Measurements from ENCODE around the gene CNIH3. TPM values are rescaled to one million over a fixed set of nuclear protein-coding genes. Genes with fewer than 3 reads are reported as not detected.

Gene CNIH3
- total RNA-seq, 1 donor from 2014 or later: 1.2 TPM

DNA sequence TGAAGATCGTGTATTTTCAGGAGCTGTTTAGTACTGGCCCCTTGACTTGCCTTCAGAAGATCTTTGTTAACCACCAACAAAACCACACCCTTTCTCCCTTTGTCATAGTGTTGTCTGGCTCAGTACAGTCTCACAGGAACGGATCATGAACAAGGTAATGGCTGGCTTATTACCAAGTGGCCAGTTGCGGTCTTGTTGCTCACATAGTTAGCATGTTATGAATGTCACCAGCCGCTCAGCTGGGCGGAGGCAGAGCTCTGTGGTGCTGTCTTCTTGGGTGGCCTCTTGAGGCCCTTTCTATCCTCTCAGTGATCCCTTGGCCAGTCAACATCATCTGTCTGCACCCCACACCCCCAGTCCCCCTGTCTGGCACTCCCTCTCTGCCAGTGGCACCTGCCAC lies 21.4 kb downstream of the CNIH3 start:
- no peak for DNase-seq (ENCODE audit: missing footprints)
- no peak for ATAC-seq
- intact Hi-C loops (cut with DNase I): no loop called here

DNA sequence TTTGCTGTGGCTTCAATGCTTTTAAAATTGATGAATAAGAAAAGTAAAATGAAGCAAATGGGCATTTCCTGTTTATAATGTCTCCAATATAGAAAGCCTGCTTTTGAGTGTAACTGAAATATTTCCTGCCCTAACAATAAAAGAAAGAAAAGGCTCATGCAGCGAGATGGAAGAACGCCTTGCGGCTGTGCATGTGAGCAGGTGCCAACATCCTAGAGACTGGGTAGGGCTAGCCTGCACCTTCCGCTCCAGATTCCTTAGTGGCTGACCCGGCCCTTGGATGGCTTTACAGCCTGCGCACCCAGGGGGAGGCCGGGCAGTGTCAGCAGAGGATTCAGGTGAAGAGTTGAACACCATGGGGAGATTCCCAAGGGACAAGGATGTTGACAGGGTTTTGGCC lies 21.8 kb downstream of the CNIH3 start:
- intact Hi-C loops (cut with DNase I): no loop called here
- DNase-seq (ENCODE audit: missing footprints) (no peak), ATAC-seq (no peak)

- no peak for ATAC-seq
- no peak for DNase-seq (ENCODE audit: missing footprints)
- intact Hi-C loops (cut with DNase I): no loop called here
Measured at GRCh38 chr1:224639426-224639975, 23.4 kb downstream of the CNIH3 start.

GRCh38 chr1:224640018-224640417 lies 23.9 kb downstream of the CNIH3 start:
- ATAC-seq (no peak), DNase-seq (ENCODE audit: missing footprints) (no peak)
- intact Hi-C loops (cut with DNase I): loop anchor here (5.0 kb wide), 1 partner anchor 212 kb away; no protein-coding TSS in a partner anchor

GRCh38 chr1:224640587-224640986 lies 24.5 kb downstream of the CNIH3 start:
- intact Hi-C loops (cut with DNase I): loop anchor here (5.0 kb wide), 1 partner anchor 212 kb away; no protein-coding TSS in a partner anchor
- DNase-seq (ENCODE audit: missing footprints): no peak
- ATAC-seq: no peak

- intact Hi-C loops (cut with DNase I): loop anchor here (5.0 kb wide), 1 partner anchor 211 kb away; no protein-coding TSS in a partner anchor
- no peak for ATAC-seq
- no peak for DNase-seq (ENCODE audit: missing footprints)
Measured at GRCh38 chr1:224641030-224641429, 24.9 kb downstream of the CNIH3 start.

- intact Hi-C loops (cut with DNase I): loop anchor here (5.0 kb wide), 1 partner anchor 209 kb away; no protein-coding TSS in a partner anchor
- no peak for DNase-seq (ENCODE audit: missing footprints)
- ATAC-seq: no peak
Measured at GRCh38 chr1:224643653-224644052, 27.5 kb downstream of the CNIH3 start.

DNA sequence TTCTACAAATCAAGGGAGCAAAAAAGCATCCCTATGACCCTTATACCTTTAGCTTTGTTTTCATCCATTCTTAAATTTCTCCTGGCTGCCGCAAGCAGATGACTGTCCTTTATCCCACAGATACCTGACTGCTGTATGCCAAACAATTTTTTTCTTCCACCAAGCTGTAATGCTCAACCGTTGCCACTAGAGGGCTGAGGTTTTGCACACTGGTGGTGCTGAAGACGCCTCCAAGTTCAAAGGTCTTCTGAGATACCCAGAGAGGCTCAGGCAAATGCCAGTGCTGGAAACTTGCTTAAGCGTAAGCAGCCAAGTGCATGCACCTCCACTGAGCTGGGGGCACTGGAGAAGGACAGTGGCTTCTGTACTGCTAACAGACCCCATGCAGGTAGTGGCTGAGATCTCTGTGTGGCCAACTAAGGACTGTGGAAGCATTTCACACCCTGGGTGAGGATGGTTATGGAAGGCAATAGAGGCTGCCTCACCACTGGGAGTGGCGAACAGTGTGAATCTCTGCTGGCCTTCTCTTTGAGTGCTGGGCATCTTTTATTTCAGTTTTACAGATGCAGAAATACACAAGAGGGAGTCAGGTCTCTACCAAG lies 28.5 kb downstream of the CNIH3 start:
- ATAC-seq: no peak
- intact Hi-C loops (cut with DNase I): loop anchor here (5.0 kb wide), 1 partner anchor 208 kb away; no protein-coding TSS in a partner anchor
- no peak for DNase-seq (ENCODE audit: missing footprints)

DNA sequence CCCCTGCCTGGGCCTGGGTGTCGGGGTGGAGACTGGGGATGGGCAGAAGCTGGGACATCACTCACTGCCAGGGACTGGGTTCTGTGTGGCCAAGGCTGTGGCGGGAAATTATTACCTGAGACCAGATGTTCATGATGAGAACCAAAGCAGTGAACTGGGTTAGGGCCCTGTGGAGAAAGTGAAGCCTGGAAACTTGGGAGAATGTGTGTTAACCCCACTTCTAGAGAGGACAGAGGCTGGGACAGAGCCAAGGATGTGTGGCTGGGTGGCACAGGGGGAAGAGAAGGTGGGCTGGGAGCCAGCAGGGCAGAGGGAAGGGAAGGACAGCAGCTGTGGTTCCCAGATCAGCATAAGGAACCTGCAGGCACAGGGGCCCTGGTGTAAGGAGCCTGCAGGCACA lies 31.3 kb downstream of the CNIH3 start:
- intact Hi-C loops (cut with DNase I): no loop called here
- DNase-seq (ENCODE audit: missing footprints) (no peak), ATAC-seq (no peak)

DNA sequence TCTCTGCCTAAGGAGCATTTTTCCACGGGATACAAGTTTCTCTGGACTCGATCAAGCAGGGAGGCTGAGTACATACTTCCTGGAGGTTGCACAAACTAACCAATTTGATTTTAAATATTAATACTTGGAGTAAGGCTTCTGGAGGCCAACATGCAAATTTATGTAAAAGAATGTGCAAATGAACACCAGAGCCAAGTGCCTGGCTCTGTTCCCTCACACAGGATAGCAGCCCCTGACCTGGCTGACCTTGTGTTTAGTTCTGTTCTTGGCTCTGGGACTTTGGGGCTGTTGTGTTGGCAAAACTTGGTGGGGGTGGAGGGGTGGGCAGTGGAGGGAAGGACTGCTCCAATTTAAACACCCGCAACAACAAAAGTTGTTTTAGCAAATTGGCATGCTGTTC lies 34.2 kb downstream of the CNIH3 start:
- no peak for DNase-seq (ENCODE audit: missing footprints)
- no peak for ATAC-seq
- intact Hi-C loops (cut with DNase I): no loop called here

DNA sequence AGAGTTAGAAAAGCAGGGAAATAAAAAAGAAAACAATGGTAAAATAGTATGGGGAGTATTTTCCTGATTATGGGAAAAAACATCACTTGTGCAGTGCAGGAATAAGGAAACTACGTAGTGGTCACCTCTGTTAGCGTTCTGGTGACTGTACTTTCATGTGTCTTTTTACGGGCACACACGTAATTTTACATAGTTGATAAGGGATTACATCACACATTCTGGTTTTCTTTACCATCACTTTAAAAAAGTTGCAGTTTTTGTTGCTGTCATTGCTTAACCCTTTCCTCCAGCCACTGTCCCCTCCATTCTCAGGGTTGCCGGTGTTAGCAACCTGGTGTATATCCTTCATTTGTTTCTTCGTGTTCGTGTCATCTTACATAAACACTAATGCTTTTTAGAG lies 35.1 kb downstream of the CNIH3 start:
- ATAC-seq (no peak), DNase-seq (ENCODE audit: missing footprints) (no peak)
- intact Hi-C loops (cut with DNase I): no loop called here

DNA sequence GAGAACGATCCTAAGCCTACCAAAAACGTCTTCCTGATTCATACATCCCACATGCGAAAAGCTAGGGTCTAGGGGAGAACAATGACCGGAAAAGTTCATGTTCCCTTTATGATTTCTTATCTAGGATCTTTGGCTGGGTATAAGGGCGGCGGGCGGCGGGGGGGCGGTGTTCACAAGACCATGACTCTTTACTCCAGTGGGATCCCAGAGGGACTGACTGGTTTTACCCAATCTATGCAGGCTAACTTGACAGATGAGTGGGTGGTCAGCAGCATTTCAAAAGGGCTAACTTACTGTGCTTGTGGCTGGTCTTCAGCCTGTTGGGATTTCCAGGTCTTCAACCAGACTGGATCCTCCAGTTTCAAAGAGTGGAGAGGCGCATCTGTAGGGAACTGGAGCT lies 40.3 kb downstream of the CNIH3 start:
- intact Hi-C loops (cut with DNase I): no loop called here
- DNase-seq (ENCODE audit: missing footprints) (no peak), ATAC-seq (no peak)

- no peak for ATAC-seq
- intact Hi-C loops (cut with DNase I): no loop called here
Measured at GRCh38 chr1:224660074-224660473, 44.0 kb downstream of the CNIH3 start.

DNA sequence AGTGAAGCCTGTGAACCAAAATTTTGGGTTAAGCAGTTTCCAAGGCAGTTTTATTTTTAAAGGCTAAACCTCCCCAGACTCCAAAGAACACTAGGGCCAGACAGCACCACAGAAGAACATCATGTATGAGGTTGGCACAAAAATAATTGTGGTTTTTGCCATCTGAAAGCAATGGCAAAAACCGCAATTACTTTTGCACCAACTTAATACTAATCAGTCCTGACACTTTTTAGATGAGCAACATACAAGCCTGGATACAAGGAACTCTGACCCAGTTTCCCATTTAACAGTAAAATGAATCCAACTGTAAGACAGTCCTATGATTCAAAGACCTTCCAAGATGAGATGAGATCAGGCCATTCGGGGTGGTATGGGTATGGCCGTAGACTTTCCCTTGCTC lies 46.8 kb downstream of the CNIH3 start:
- intact Hi-C loops (cut with DNase I): no loop called here
- no peak for ATAC-seq

More at GRCh38 chr1:224660074-224660473, 44.0 kb downstream of the CNIH3 start:
- no peak for DNase-seq (ENCODE audit: missing footprints)

DNA sequence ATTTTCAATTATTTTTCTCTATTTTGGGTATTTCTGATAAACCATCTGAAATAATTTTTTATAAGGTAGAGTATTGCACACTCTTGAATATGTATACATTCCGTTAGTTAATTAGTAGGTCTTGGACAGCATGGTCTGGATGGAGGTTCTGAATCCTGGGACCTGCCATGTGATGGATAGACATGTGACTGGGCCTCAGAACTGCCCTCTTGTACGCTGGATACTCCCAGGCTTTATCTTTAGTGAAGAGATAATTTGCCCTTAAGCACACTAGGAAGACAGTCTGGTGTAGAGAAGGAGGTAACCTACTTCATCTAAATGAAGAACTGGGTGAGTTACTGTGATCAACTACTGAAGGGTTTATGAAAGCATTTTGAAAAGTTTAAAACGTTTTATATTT lies 48.9 kb downstream of the CNIH3 start:
- DNase-seq (ENCODE audit: missing footprints) (no peak), ATAC-seq (no peak)
- intact Hi-C loops (cut with DNase I): no loop called here

More for the DNA sequence above, 46.8 kb downstream of the CNIH3 start:
- DNase-seq (ENCODE audit: missing footprints): no peak

GRCh38 chr1:224666078-224666477 lies 50.0 kb downstream of the CNIH3 start:
- no peak for ATAC-seq
- intact Hi-C loops (cut with DNase I): no loop called here
- no peak for DNase-seq (ENCODE audit: missing footprints)

DNA sequence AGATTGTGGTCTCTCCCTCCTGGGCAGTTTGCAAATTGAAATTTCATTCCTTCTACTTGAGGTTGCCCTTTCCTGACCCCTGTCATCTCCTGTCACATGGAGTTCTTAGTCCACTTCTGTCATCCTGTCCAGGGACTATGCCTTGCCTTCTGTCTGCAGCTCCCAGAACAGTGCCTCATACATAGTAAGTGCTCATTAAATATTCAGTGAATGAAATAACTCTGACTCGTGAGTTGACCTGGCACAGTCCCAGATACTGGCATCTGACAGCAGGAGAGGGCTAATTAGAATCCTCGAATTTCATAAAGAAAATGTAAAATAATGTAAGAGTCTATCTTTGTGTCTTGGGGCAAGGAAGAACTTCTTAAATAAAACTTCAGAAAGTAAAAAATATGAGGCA lies 50.8 kb downstream of the CNIH3 start:
- ATAC-seq (no peak), DNase-seq (ENCODE audit: missing footprints) (no peak)
- intact Hi-C loops (cut with DNase I): no loop called here

DNA sequence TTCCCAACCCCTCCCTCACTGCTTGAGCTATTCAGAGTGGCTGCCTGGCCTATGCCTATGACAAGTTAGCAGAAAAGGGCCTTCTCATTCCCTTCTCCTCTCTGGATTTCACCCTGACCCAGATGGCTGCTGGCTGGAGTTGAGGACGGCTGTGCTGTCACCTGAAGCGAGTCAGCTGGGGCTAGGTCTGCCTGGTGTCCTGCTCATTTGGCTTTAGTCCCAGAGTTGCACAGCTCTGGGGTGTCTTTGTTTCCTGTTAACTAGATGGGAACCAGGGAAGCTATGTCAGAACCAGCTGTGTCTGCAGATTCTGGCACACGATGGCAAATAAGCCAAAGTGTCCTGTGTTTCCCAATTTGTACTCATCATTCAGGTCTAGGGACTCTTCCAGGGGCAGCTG lies 52.9 kb downstream of the CNIH3 start:
- no peak for DNase-seq (ENCODE audit: missing footprints)
- intact Hi-C loops (cut with DNase I): no loop called here
- no peak for ATAC-seq

DNA sequence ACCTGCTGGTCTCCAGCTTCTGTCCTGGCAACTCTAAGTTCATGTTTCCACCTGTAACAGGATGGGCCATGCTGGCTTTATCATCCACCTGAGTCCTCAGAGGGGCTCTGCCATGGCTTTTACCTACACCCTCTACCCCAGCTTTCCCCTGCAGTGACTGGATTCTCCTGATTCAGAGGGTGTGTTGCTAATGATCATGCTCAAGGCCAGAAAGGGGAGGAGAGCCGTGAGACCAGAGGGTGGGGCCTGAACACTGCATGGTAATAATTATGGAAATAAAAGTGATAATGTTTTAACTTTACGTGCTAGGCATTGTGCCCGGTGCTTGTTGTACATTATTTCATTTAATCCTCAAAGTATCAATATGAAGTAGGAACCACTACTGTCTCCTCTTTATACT lies 53.3 kb downstream of the CNIH3 start:
- no peak for DNase-seq (ENCODE audit: missing footprints)
- ATAC-seq: no peak
- intact Hi-C loops (cut with DNase I): no loop called here

DNA sequence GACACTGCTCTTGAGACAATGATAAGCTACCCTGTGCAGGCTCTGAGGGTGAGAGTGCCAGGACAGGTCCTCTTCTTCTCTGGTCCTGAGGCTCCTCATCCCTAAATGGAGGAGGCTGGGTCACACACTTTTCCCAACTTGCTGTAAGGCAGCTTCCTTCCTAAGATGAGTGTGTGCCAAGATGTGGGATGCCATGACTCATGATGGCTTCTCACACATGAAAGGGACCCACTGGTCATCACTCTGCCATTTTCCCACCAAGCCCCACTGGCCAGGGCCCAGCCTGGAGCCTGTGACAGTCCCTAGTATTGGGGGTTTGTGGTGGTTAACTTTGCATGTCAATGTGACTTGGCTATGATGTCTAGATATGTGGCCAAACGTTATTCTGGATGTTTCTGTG lies 54.4 kb downstream of the CNIH3 start:
- no peak for DNase-seq (ENCODE audit: missing footprints)
- ATAC-seq: no peak
- intact Hi-C loops (cut with DNase I): no loop called here

- DNase-seq (ENCODE audit: missing footprints) (no peak), ATAC-seq (no peak)
- intact Hi-C loops (cut with DNase I): no loop called here
Measured at GRCh38 chr1:224671076-224671475, 55.0 kb downstream of the CNIH3 start.
